Adipocyte (in vitro differentiated cells): ENCODE measurements around the gene SLC4A5.
"Not testable (repeated sequence)": the region's sequence is repeated elsewhere in the genome, so short reads cannot be mapped to it uniquely, and the experiment has no call there.

ENCODE experiments used
- DNase-seq: peaks from one replicate; pipeline ENCODE4 v3.0.0-alpha.2; 2015; ENCODE audit warnings: low read depth
- H3K27me3 ChIP-seq: replicated peaks from 2 replicates; pipeline ENCODE4 v1.7.0; 2013; ENCODE audit warnings: mild to moderate bottlenecking, low read length, moderate library complexity; ENCODE audit not compliant: control insufficient read depth, insufficient read depth
- H3K36me3 ChIP-seq: 2 replicates; pipeline ENCODE4 v1.7.0; 2013; ENCODE audit warnings: low read length, mild to moderate bottlenecking, moderate library complexity; ENCODE audit not compliant: control insufficient read depth, insufficient read depth, severe bottlenecking
- H3K4me1 ChIP-seq: 2 replicates; pipeline ENCODE4 v1.7.0; 2013; ENCODE audit warnings: mild to moderate bottlenecking, low read length, moderate library complexity; ENCODE audit not compliant: control insufficient read depth, insufficient read depth
- H3K4me3 ChIP-seq: 2 replicates; pipeline ENCODE4 v1.7.0; 2013; ENCODE audit warnings: mild to moderate bottlenecking, low read length, moderate library complexity
- H3K9ac ChIP-seq: 2 replicates; pipeline ENCODE4 v1.7.0; 2013; ENCODE audit warnings: mild to moderate bottlenecking, low read length, moderate library complexity
- H3K9me3 ChIP-seq: 2 replicates; pipeline ENCODE4 v1.7.0; 2013; ENCODE audit warnings: mild to moderate bottlenecking, low read length, moderate library complexity; ENCODE audit not compliant: control insufficient read depth

Gene SLC4A5

DNA sequence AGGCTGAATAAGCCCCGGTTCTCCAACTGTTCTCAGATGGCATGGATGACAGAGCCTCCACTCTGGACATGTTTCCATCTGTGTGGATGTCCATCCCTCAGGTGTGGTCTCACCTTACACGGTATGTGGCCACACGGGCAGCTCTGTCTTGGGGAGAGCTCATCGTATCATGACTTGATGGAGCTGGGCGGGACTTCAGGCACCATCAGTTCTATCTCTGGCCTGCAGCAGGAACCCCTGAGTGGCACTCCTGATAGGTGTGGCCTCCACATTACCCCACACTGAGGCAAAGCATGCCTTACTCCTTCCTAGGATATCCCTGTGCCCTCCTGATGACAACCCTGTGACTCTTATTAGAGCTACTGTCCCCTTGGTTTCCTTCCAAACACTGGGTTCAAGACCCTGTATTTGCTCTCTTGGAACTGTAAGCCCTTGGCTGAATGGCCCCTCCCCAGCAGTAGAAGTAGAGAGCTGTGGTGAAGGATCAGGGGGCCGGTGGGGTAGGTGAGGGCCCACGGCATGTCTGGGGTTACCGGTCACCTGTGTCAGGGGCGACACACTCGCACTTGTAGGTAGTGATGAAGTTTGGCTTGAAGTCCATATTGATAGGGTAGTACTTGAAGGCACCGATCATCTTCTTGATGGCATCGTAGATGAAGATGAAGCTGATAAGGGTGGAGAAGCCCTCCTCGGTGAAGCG is 96.6 kb downstream of the SLC4A5 start:
- H3K27me3 ChIP-seq, result no peaks in the 10 kb centered on the region
- DNase-seq, result no peak
- H3K36me3 ChIP-seq, result no peaks in the 10 kb centered on the region
- no peak overlapping the region for H3K4me3 ChIP-seq
- no peaks in the 10 kb centered on the region for H3K4me1 ChIP-seq
- H3K9me3 ChIP-seq, result no peaks in the 10 kb centered on the region
- H3K9ac ChIP-seq, result no peak overlapping the region

DNA sequence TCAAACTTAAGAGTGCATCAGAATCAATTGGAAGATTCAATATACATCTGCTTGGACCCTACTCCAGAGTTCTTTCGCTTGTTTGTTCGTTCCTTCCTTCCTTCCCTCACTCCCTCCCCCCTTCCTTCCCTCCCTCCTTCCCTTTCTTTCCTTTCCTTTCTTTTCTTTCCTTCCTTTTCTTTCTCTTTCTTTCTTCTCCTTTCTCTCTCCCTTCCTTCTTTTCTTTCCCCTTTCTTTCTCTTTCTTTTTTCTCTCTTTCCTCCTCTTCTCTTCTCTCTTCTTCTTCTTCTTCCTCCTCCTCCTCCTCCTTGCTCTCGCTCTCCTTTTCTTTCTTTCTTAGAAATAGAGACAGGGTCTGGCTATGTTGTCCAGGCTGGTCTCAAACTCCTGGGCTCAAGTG is 98.9 kb downstream of the SLC4A5 start:
- Histone ChIP-seq H3K4me1 (no peaks in the 10 kb centered on the region), H3K9me3 (peaks cover 2% of the 10 kb centered on the region), H3K4me3 (no peak overlapping the region), H3K36me3 (no peaks in the 10 kb centered on the region), H3K9ac (no peak overlapping the region), H3K27me3 (no peaks in the 10 kb centered on the region)
- no peak for DNase-seq

DNA sequence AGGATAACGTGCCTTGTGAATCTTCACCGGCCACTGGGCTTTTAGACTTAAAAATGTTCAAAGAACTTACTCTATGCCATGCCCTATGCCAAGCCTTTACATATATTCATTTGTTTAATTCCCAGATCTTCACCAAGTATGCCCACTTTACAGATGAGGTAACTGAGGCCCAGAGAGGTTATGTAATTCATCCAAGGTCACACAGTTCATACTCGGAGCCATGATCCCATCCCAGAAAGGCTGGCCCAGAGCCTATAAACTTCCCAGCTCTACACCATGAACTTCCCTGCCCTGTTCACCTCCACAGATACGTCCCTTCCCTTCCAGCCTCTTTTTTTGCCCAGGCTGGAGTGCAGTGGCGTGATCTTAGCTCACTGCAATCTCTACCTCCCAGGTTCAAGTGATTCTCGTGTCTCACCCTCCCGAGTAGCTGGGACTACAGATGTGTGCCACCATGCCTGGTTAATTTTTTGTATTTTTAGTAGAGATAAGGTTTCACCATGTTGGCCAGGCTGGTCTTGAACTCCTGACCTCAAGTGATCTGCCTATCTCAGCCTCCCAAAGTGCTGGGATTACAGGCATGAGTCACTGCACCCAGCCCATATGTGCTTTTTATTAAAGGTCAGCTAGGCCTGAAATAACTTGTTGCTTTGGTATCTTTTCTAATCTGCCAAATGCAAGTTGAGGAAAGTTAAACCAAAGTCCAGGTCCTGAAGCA is 100.7 kb downstream of the SLC4A5 start:
- H3K27me3 ChIP-seq, result no peaks in the 10 kb centered on the region
- H3K4me3 ChIP-seq, result no peak overlapping the region
- peaks cover 5% of the 10 kb centered on the region for H3K9me3 ChIP-seq
- no peak overlapping the region for H3K9ac ChIP-seq
- no peaks in the 10 kb centered on the region for H3K36me3 ChIP-seq
- no peak for DNase-seq
- H3K4me1 ChIP-seq, result no peaks in the 10 kb centered on the region

DNA sequence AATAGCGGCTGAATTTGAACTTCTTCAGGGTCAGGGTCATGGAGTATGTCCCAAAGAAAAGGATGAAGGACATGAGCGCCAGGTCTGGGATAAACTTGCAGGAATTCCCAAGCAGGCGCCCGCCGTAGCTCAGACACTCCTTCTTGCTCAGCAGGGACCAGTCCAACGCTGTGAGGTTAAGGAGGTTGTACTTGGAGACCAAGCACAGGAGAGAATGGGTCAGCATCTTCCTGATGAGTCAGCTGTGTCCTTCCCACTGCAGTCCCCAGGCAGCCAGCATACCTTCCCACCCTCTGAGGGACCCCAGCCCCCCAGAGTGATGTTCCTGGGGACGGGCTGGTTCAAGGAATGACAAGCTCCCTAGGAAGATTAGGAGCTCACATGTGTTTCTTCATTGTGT is 103.9 kb downstream of the SLC4A5 start:
- no peak overlapping the region for H3K4me3 ChIP-seq
- H3K36me3 ChIP-seq, result no peaks in the 10 kb centered on the region
- no peak for DNase-seq
- H3K9ac ChIP-seq, result no peak overlapping the region
- peaks cover 5% of the 10 kb centered on the region for H3K9me3 ChIP-seq
- H3K4me1 ChIP-seq, result no peaks in the 10 kb centered on the region
- no peaks in the 10 kb centered on the region for H3K27me3 ChIP-seq

DNA sequence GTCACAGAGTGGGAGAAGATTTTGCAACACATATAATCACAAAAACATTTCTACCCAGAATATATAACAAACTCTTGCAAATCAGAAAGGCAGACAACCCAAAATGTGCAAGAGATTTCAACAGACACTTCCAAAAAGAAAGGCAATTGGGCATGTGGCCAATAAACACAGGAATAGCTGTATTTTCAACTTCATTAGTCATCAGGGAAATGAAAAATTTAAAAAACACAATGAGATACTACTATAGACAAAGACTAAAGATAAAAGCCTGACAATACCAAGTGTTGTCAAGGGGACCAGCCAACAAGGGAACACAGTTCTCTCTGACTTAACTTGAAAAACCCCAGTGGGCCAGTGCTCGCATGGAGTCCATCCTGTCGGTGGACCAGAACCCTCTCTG is 104.3 kb downstream of the SLC4A5 start:
- Histone ChIP-seq H3K27me3 (no peaks in the 10 kb centered on the region), H3K4me1 (no peaks in the 10 kb centered on the region), H3K9me3 (peaks cover 5% of the 10 kb centered on the region), H3K36me3 (no peaks in the 10 kb centered on the region), H3K9ac (no peak overlapping the region), H3K4me3 (no peak overlapping the region)
- peak; percentile 29 for DNase-seq

DNA sequence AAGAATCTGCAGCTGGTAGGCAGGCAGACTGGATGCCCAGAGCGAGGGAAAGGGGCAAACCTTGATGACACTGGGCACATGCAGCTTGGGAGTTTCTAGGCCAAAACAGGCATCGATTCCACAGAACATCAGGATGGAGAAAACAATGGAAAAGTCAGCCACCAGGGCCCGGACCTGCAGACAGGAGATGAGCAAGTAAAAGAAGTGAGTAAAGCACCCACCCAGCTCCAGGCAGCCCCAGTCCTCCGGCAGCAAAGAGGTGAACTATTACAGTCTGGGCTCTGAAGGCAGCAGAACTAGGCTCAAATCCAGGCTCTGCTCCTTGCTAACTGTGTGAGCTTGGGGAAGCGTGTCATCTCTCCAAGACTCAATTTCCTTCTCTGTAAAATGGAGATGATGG is 108.2 kb downstream of the SLC4A5 start:
- Histone ChIP-seq H3K36me3 (no peaks in the 10 kb centered on the region), H3K9me3 (peaks cover 5% of the 10 kb centered on the region), H3K4me1 (no peaks in the 10 kb centered on the region), H3K27me3 (no peaks in the 10 kb centered on the region), H3K4me3 (no peak overlapping the region), H3K9ac (no peak overlapping the region)
- DNase-seq, result no peak

DNA sequence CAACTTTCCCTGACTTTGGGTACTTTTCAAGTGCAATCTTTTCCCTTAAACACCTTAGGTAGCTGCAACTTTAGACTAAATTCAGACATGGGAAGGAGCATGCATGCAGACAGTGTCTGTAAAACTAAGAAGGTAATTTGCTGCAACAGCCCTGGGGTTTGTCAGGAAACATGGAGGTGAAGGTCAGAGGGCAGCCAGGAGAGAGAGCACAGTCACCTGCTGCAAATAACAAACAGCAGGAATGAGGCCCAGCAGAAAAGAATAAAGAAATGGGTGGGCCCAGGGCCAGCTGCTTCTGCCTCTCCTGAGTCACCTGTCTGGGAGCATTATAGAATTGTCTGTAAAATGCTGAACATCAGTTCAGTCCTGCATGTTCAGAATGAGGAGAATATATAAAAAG is 109.6 kb downstream of the SLC4A5 start:
- H3K27me3 ChIP-seq, result no peaks in the 10 kb centered on the region
- no peaks in the 10 kb centered on the region for H3K4me1 ChIP-seq
- H3K4me3 ChIP-seq, result no peak overlapping the region
- no peaks in the 10 kb centered on the region for H3K36me3 ChIP-seq
- H3K9me3 ChIP-seq, result no peaks in the 10 kb centered on the region
- no peak overlapping the region for H3K9ac ChIP-seq
- no peak for DNase-seq

DNA sequence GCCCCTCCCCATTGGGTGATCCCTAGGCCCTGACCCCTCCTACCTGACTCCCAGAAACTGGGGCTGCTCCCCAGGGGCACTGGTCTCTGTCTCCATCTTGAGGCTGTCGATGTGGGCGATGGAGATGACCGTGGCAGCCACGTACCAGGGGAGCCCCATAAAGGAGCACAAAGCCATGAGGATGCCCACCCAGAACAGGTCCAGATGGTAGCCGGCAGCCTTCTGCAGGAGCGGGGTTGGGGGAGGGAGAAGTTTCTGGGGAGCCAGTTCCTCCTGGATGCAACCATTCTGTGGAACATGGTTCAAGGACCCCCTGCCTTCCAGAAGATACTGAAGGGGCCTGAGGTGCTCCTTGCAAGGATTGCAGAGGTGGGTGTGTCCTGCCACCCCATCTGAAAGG is 110.8 kb downstream of the SLC4A5 start:
- H3K9ac ChIP-seq, result no peak overlapping the region
- H3K36me3 ChIP-seq, result no peaks in the 10 kb centered on the region
- DNase-seq, result no peak
- no peaks in the 10 kb centered on the region for H3K4me1 ChIP-seq
- H3K9me3 ChIP-seq, result no peaks in the 10 kb centered on the region
- H3K4me3 ChIP-seq, result no peak overlapping the region
- H3K27me3 ChIP-seq, result no peaks in the 10 kb centered on the region

DNA sequence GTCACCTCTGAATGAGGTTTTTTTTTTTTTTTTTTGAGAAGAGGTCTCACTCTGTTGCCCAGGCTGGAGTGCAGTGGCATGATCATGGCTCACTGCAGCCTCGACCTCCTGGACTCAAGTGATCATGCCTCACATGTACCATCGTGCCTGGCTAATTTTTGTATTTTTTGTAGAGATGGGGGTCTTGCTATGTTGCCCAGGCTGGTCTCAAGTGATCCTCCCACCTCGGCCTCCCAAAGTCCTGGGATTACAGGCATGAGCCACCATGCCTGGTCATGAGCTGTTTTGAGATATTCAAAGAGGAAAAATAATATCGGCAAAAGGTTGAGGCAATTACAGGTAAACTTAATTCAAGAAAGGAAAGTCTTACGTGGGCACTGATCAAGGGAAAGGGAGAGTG is 113.4 kb downstream of the SLC4A5 start:
- H3K27me3 ChIP-seq, H3K9me3 ChIP-seq, DNase-seq, H3K9ac ChIP-seq, H3K4me1 ChIP-seq, H3K4me3 ChIP-seq, H3K36me3 ChIP-seq: not testable (repeated sequence)

DNA sequence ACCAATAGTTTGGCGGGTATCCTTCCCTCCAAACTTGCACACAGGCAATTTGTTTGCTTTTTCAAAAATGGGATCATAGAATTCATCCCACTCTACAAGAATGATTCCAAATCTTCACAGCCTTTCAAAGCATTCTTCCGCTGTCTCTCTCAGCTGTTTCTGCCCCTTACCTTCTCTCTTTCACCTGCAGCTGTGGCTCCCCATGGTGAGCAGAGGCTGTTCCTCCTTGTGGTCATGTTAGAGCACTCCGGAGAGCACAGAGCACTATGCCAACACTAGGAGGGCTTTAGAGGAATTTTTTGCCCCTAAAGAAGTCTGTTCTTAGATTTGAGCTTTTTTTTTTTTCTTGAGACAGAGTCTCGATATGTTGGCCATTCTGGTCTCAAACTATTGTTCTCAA is 114.4 kb downstream of the SLC4A5 start:
- Histone ChIP-seq H3K9ac (no peak overlapping the region), H3K36me3 (no peaks in the 10 kb centered on the region), H3K9me3 (no peaks in the 10 kb centered on the region), H3K4me1 (peaks cover 10% of the 10 kb centered on the region), H3K4me3 (no peak overlapping the region), H3K27me3 (no peaks in the 10 kb centered on the region)
- DNase-seq, result no peak

DNA sequence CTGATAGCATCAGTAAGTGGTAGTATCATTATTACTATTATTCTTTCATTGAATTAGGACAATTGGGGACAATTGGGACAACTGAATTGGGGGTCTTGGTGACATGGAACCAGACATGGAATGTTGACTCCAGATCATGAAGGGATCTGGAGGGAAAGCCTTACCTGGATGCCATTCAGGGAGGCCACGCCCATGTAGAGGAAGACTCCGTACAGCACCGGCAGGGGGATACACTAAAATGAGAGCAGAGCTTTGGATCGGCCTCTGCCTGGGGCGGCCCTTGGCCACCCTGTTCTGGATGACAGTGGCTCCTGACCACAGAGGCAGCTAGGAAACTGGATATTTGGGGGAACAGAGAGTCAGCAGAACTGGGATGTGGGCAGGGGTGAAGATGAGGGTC is 115.6 kb downstream of the SLC4A5 start:
- DNase-seq, result no peak
- H3K9ac ChIP-seq, result no peak overlapping the region
- H3K27me3 ChIP-seq, result no peaks in the 10 kb centered on the region
- peaks cover 17% of the 10 kb centered on the region for H3K4me1 ChIP-seq
- no peaks in the 10 kb centered on the region for H3K9me3 ChIP-seq
- H3K4me3 ChIP-seq, result no peak overlapping the region
- no peaks in the 10 kb centered on the region for H3K36me3 ChIP-seq
